ENCODE results near the gene MXI1. TPM values are rescaled to one million over a fixed set of nuclear protein-coding genes. Genes with fewer than 3 reads are reported as not detected.

Gene MXI1
- 75.2 TPM for total RNA-seq
- long read RNA-seq, transcript MXI1-202 (6 exons, 3,470 nt), result minor isoform, 45 of 306 reads
- long read RNA-seq, transcript MXI1-201 (6 exons, 2,424 nt), result major isoform, 222 of 306 reads
- long read RNA-seq, partial matches to known transcripts, result 16 of 306 reads
- long read RNA-seq, other reads (novel, unspliced or antisense), result 18 of 306 reads

DNA sequence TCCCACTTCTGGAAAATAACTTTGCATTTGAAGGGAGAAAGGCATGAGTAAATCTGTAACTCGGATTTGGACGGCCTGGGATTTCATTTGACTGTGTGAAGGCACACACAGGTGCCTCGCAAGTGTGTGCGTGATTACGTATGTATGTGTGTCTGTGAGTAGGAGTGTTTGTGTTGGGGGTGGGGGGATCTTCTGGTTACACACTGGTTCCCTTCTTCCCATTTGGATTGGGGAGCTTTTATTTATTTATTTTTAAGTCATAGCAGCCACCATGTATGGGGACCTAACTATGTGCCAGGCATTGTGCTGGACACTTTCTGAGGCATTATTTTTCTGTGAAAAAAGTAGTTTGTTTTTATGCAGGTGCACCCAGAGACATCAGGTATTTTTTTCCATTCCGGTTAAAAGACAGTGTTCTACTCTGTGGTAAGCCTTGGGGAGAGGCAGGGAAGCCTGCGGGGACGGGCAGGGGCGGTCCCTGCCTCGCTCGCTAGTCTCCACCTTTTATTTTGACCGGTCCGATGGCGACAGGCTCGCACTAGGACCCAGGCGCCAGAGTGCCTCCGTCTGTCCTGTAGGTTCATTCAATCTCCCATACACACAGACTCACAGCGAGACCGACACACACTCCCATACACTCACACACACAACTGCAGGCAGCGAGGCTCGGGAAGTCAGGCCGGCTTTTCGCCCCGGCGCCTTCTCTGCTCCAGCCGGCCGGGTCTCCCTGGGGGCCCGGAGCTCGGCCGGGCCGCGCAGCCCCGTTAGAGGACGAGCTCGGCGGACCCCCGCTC is at the start of gene MXI1:
TSS of gene MXI1 (plus strand) at position 595 of the 794 bp plus-strand sequence. CDS start 204 bp downstream, outside the sequence.
- intact Hi-C loops (cut with DNase I), result loop anchor here (5.0 kb wide), 2 partner anchors 65 to 70 kb away; no protein-coding TSS in a partner anchor
- DNase-seq (peak; percentile 87), ATAC-seq (ENCODE audit: poor library complexity) (peak; percentile 24)

DNA sequence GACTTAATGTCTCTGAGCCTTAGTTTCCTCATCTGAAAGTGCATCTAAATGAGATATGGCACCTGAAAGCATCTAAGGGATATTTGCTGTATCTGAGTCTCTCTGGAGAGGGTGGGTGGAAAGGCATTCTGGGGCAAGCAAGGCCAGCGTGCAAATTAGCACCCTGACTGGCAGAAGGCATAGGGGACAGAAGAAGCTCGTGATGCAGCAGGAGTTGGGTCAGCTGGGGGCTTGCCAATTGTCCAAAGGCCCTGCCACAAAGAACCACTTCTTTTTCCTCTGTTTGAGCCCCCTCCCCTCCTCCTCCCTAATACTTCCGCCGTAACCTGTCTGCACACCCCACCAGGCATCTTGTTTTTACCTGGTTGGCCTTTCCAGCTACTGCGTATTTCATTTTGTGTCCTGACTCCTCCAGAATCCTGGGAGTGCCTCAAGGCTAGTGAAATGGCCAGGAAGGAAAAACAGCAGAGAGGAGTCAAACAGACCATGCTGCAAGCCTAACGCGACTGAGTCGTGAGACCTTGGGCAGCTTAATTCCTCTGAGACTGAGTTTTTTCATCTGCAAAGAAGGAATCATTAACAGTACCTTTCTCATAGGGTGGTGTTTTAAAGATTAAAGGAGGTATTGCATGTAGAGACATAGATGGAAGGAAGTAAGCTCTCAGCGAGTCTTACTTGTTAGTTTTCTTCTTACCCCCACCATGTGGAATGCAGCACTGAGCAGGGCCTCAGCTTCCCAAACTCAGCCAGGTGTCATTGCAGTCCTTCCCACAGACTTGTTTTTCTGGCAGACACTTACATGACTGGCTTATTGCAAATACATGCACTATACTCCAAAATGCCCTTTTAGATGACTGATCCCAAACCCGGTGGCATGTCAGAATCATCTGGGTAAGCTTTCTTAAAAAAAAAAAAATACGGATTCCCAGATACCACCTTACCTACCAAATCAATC is 49.1 kb upstream of the MXI1 start:
- DNase-seq (no peak), ATAC-seq (ENCODE audit: poor library complexity) (no peak)
- intact Hi-C loops (cut with DNase I), result no loop called here

DNA sequence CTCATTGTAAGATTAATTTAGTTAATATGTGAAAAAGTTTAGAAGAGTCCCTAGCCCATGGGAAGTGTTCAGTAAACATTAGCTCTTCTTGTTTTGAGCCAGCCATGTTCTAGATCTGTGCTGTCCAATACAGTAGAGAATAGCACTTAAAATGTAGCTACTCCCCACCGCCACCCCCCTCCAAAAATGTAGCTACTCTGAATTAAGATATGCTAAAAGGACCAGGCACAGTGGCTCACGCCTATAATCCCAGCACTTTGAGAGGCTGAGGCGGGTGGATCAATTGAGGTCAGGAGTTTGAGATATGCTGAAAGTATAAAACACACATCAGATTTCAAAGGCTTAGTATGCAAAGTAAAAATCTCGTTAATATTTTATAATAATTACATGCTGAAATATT is 47.3 kb upstream of the MXI1 start:
- intact Hi-C loops (cut with DNase I), result no loop called here
- ATAC-seq (ENCODE audit: poor library complexity) (no peak), DNase-seq (no peak)

DNA sequence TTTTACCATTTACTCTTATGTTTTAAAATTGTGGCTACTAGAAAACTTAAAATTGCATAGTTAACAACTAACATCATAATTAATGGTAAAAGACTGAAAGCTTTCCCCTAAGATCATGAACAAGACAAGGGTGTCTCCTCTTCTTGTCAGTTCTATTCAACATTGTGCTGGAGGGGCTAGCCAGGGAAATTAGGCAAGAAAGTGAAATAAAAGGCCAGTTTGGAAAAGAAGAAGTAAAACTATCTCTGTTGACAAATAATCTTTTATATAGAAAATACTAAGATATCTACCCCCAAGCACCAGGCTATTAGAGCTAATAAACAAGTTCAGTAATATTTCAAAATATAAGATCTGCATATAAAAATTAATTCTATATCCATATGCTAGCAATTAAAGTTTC is 46.9 kb upstream of the MXI1 start:
- no peak for DNase-seq
- no peak for ATAC-seq (ENCODE audit: poor library complexity)
- intact Hi-C loops (cut with DNase I), result no loop called here

DNA sequence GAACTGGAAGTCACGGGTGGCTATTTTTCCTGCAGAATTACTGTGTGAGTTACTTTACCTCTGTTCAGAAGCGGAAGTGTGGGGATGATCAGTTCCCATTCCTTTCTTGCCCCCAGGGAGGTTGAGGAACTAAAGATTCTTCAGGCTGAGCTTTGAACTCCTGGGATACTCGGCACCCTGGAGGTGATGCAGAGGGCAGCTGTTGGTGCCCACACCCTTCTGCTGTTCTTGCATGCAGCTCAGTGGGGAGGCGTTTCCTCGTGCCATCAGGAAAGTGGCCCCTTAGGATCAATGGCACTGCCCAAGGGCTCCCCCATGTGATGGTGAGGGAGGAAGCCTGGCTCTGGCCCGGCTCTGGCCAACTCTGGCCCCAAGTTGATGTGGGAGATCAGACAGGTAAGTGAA is 44.7 kb upstream of the MXI1 start:
- ATAC-seq (ENCODE audit: poor library complexity) (peak; percentile 22), DNase-seq (no peak)
- intact Hi-C loops (cut with DNase I), result no loop called here

DNA sequence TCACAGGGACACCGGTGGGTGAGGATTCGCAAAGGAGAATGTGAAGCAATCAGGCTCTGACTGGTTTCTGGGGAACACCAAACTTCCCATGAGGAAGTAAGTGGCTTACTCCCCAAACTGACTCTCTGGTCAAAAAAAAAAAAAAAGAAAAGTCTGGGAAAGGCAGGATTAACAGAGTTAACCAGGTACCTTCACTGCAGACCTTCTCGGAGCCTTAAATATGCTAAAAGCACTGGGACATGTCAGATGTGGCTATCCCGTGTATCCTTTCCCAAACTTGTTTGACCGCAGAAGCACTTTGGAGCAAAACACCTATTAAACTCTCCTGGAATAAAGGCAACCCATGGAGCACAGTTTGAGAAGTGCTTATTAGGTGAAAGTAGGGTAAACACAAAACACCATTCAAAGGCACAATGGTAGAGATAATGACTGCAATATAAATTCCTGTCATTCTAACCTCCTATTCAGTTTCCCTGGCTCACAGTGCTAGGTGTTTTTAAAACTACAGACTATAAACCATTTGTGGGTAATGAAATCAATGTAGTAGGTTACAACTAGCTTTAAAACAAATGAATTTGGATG is 44.1 kb upstream of the MXI1 start:
- intact Hi-C loops (cut with DNase I), result no loop called here

DNA sequence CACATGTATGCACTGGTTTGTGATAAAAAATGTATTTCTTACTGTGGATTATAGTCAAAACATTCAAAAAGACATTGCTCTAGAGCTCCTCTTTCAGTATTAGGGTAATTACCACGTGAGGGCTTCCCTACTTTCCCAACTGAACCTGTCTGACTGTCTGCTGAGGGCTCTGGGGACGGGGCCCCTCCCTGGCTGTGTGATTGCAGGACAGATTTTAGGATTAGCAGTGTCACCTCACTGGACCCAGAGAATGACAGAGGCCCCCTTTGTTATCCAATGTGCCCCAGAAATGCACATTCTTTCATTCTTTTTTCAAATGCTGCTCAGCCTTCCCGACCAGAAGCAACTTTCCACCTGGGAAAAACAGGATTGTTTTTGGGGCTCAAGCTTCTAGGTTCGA is 43.6 kb upstream of the MXI1 start:
- DNase-seq (no peak), ATAC-seq (ENCODE audit: poor library complexity) (no peak)
- intact Hi-C loops (cut with DNase I), result no loop called here

More for the DNA sequence above, 44.1 kb upstream of the MXI1 start:
- DNase-seq, result no peak
- no peak for ATAC-seq (ENCODE audit: poor library complexity)

DNA sequence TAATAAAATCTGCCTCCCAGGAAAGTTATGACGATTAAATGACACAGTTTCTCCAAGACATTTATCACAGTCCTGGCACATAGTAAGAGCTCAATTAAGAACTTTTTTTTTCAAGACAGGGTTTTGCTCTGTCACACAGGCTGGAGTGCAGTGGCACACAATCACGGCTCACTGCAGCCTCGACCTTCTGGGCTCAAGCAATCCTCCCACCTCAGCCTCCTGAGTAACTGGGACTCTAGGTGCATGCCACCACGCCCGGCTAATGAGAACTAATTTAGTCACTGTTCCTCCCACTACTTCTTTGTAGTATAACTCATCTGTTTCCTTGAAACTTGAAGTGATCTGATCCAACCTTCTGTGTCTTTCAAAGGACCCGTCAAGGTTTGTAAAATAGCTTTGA is 42.2 kb upstream of the MXI1 start:
- intact Hi-C loops (cut with DNase I), result no loop called here
- ATAC-seq (ENCODE audit: poor library complexity), result no peak
- no peak for DNase-seq

DNA sequence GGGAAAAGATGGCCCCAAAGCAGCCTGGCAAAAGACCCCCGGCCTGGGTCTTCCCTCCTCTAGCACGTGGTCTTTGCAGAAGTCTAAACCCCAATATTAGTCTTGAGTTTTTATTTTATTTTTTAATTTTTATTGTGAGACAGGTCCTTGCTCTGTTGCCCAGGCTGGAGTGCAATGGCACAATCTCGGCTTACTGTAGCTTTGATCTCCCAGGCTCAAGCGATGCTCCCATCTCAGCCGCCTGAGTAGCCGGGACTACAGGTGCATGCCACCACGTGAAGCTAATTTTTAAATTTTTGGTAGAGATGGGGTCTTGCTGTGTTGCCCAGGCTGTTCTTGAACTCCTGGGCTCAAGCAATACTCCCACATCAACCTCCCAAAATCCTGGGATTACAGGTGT is 40.3 kb upstream of the MXI1 start:
- no peak for DNase-seq
- intact Hi-C loops (cut with DNase I), result no loop called here
- no peak for ATAC-seq (ENCODE audit: poor library complexity)

DNA sequence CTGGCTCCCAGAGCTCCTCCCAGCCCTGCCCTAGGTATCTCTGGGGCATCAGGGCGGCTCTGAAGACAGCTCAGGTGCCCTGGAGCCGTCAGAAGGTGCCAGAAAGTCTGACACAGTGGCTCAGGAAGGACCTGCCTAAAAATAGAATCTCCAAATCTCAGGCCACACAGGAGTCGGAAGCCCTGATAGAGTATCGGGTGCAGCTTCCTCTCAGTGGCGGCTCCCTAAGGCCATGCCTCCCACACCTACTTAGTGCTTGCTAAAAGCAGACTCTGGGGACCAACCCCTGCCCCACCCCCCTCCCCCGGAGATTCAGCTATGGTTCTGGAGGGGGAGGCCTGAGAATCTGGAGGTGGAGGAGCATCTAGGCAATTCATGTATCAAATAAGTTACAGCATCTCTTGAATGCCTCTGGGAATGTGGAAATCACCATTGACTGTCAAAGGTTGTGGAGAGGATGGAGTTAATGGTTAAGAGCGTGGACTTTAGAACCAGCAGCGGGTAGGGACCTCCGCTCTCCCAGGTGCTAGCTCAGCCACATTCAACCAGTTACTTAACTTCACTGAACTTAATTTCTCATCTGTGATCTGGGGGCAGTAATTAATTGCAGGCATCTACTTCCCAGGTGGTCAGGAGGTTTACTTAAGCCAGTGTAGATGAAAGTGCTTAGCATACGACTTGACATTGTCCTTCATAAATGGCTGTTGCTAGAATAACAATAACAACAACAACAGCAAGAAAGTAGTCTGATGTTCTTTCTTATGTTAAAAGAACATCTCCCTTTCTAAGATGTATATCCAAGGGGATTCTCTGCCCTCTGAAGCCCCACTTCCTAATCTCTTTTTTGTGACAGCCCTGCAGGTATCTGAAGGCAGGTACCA is 38.6 kb upstream of the MXI1 start:
- ATAC-seq (ENCODE audit: poor library complexity), result peak; percentile 68
- intact Hi-C loops (cut with DNase I), result no loop called here
- no peak for DNase-seq

DNA sequence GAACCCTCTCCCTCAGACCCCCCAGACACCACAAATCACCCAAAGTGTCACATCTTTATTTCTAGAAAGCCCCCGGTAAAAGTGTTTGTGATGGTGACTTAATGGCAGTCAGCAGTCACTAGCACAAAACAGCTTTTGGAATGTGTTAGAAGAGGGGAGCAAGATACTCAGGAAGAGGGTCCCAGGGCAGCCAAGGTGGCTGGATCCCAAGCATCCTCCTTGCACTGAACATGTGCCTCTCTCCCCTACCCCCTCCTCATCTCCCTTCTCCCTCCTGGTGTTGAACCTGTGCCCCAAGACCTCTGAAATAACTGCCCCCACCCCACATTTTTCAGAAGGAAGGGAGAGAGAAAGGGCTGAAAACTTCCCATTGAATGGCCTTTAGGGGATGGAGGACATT is 37.8 kb upstream of the MXI1 start:
- intact Hi-C loops (cut with DNase I), result no loop called here
- DNase-seq (no peak), ATAC-seq (ENCODE audit: poor library complexity) (no peak)

DNA sequence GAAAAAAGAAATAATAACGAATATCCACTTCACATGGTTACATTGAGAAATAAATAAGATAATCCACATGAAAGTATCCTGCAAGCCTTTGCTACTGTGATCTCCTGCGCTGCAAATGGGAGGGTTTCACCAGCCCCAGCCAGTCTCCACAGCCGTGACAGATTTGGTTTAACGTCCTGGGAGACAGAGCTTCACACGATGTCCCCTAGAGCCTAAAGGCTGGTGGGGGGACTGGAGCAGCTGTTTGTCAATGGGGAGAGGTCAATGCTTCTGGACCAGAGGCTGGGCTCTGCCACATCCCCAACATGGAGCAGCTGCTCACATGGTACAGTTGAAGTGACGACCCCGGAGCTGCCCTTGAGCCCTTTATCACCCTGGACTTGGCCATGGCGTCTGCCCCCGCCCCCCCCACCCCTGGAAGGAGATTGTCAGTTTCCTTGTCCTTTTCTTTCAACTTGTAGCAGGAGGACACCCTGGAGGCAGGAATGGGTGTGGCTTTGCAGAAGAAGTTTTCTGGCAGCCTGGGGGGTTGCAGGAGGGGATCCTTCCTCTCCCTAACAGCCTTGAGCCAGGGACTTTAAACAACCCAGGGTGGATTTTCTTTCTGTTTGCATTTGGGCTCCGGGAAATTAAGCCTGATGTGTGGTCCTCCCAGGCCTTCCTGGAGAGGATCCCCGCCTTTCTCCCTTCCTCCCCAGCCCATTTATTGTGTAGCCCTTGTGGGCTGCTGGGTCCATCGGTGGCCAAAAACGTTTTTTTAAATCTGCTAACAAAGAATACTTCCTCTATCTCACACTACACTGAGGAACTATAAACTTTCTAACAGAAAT is 37.0 kb upstream of the MXI1 start:
- intact Hi-C loops (cut with DNase I), result no loop called here
- DNase-seq (no peak), ATAC-seq (ENCODE audit: poor library complexity) (peak; percentile 18)

DNA sequence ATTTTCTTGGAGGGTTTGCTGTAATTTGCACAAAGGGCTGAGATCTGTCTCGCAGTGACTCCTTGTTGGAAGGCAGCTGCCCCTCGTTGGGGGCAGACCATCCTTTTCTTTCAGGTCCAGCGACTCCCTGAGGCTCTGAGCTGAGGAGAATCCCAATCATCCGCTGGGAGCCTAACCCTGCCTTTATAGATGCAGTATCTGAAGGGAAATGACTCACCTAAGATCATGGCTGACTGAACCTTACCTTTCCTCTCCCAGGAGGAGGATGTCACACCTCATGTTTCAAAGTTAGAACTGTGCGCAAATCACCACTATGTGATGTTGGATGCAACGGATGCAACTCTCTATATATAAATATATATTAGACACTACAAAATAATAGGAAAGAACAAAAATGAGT is 36.4 kb upstream of the MXI1 start:
- ATAC-seq (ENCODE audit: poor library complexity) (no peak), DNase-seq (no peak)
- intact Hi-C loops (cut with DNase I), result no loop called here

DNA sequence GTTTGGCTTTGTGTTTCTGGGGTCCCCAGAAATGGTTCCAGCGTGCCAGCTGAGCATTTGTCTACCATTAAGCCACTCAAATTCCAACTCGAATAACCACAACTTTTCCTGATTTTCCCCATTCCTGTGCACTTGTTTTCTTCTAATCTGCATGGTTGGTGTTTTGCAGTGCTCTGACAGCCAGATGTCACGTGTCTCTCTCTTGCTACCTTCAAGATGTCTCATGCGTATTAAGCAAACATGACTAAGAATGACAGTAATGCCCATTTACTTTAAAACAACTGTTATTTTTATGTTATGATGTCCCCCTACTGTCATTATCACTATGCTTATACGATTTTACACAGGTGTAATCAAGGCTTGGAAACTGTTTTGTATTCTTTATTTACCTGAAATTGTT is 35.2 kb upstream of the MXI1 start:
- intact Hi-C loops (cut with DNase I), result no loop called here
- no peak for ATAC-seq (ENCODE audit: poor library complexity)

DNA sequence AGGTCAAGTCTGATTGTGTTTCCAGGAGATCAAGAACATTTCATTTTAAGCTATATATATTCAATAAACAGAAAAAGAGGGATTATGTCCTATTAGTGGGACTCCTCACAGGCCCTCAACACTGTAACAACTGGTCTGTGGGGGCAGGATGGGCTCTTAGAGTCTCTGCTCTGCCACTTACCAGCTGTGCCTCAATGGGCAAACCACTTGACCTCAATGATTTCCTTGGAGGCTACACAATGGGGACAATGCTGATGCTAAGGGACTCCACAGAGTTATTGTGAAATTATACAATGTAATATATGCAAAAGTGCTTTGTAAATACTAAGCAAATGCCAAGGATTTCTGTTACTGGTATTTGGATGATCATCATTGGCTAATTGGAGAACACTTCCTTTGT is 33.2 kb upstream of the MXI1 start:
- no peak for DNase-seq
- no peak for ATAC-seq (ENCODE audit: poor library complexity)

More for the DNA sequence above, 35.2 kb upstream of the MXI1 start:
- DNase-seq, result no peak

DNA sequence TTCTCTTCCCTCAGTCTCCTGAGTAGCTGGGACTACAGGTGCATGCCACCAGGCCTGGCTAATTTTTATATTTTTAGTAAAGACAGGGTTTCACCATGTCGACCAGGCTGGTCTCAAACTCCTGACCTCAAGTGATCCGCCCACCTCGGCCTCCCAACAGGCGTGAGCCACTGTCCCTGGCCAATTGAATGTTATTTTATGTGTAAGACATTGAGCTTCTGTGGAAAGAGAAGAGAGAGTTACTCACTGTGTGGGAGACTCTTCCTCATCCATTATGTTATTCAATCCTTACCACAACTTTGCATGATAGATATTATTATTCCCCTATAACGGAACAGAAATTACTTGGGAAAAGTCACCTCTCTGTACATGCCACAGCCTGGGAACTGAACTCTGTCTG is 32.6 kb upstream of the MXI1 start:
- ATAC-seq (ENCODE audit: poor library complexity) (no peak), DNase-seq (no peak)
- intact Hi-C loops (cut with DNase I), result no loop called here

More for the DNA sequence above, 33.2 kb upstream of the MXI1 start:
- intact Hi-C loops (cut with DNase I), result no loop called here

DNA sequence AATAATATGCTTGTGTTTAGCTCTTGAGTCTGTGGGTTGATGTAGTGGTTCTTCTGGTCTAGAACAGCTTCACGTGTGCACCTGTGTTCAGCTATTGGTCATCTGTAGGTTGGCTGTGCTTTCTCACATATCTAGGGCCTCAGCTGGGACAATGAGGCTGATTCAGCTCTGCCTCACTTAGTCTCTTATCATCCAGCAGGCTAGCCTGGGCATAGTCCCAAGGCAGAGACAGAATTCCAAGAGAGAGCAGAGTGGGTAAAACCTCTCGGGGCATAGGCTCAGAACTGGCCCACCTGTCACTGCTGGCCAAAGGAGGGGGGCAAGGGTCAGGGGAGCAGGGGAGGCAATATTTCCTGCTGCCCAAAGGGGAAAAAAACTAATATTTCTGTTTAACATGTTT is 32.0 kb upstream of the MXI1 start:
- ATAC-seq (ENCODE audit: poor library complexity), result peak; percentile 85
- no peak for DNase-seq
- intact Hi-C loops (cut with DNase I), result no loop called here
